Measurements from ENCODE around the gene BCAS3.

The BCAS3 gene

GRCh38 chr17:61073799-61074513, 396.3 kb downstream of the BCAS3 start:
- DNase-seq = no peak

- no peak for DNase-seq
These were observed 398.3 kb downstream of the BCAS3 start for GRCh38 chr17:61075988-61076387.

- no peak for DNase-seq
These were observed 399.0 kb downstream of the BCAS3 start for GRCh38 chr17:61076621-61077031.

GRCh38 chr17:61081959-61082358, 404.3 kb downstream of the BCAS3 start:
- DNase-seq = no peak

- no peak for DNase-seq
These were observed 406.6 kb downstream of the BCAS3 start for GRCh38 chr17:61084260-61084659.

GRCh38 chr17:61087024-61087423, 409.4 kb downstream of the BCAS3 start:
- DNase-seq = no peak

GRCh38 chr17:61088556-61088955, 410.9 kb downstream of the BCAS3 start:
- no peak for DNase-seq

- DNase-seq = no peak
These were observed 413.4 kb downstream of the BCAS3 start for GRCh38 chr17:61091096-61091495.

GRCh38 chr17:61097781-61098180, 420.1 kb downstream of the BCAS3 start:
- no peak for DNase-seq

- no peak for DNase-seq
These were observed 428.7 kb downstream of the BCAS3 start for GRCh38 chr17:61106354-61106753.

- no peak for DNase-seq
These were observed 438.9 kb downstream of the BCAS3 start for GRCh38 chr17:61116577-61116976.

- no peak for DNase-seq
These were observed 440.3 kb downstream of the BCAS3 start for GRCh38 chr17:61117983-61118382.

GRCh38 chr17:61118871-61119270, 441.2 kb downstream of the BCAS3 start:
- no peak for DNase-seq

GRCh38 chr17:61122326-61122913, 444.8 kb downstream of the BCAS3 start:
- DNase-seq = no peak

GRCh38 chr17:61124562-61124961, 446.9 kb downstream of the BCAS3 start:
- no peak for DNase-seq

- DNase-seq = no peak
These were observed 449.0 kb downstream of the BCAS3 start for GRCh38 chr17:61126473-61127249.

- DNase-seq = no peak
These were observed 450.3 kb downstream of the BCAS3 start for GRCh38 chr17:61127960-61128359.

- DNase-seq = no peak
These were observed 451.0 kb downstream of the BCAS3 start for GRCh38 chr17:61128661-61129115.

- DNase-seq = no peak
These were observed 451.9 kb downstream of the BCAS3 start for GRCh38 chr17:61129267-61130254.

GRCh38 chr17:61130330-61130729, 452.7 kb downstream of the BCAS3 start:
- no peak for DNase-seq

- no peak for DNase-seq
These were observed 453.9 kb downstream of the BCAS3 start for GRCh38 chr17:61131585-61131984.

- no peak for DNase-seq
These were observed 454.9 kb downstream of the BCAS3 start for GRCh38 chr17:61132524-61132923.

- no peak for DNase-seq
These were observed 456.2 kb downstream of the BCAS3 start for GRCh38 chr17:61133853-61134252.
